GM19463 (cell line): ENCODE results near the gene TBC1D32.
A peak's percentile ranks its signal among the peaks of the same experiment; 100 is the strongest.
"Not testable (repeated sequence)": the region's sequence is repeated elsewhere in the genome, so short reads cannot be mapped to it uniquely, and the experiment has no call there.

Experiments
- ATAC-seq: cut with Tn5 transposase; IDR thresholded peaks from one replicate; pipeline ENCODE4 v1.9.1; 2021; ENCODE audit warnings: mild to moderate bottlenecking, moderate library complexity; ENCODE audit not compliant: unreplicated experiment

Gene TBC1D32

DNA sequence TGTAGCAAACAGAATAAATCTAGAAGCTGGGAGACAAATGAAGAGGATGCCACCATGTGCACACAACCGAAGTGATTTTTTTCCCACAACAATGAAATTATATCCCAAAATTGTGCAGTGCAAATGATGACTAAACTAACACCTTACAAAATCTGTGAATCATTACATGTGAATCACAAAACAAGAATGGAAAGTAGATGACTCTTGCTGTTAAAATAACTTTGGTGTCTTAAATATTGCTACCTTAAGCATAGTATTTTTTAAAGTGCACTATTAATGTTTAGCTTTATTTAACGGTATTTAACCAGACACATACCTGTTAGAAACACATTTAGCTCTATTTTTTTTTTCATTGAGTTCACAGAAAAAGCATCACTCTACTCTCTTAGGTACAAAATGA, 190.8 kb downstream of the TBC1D32 start:
- ATAC-seq: no peak

DNA sequence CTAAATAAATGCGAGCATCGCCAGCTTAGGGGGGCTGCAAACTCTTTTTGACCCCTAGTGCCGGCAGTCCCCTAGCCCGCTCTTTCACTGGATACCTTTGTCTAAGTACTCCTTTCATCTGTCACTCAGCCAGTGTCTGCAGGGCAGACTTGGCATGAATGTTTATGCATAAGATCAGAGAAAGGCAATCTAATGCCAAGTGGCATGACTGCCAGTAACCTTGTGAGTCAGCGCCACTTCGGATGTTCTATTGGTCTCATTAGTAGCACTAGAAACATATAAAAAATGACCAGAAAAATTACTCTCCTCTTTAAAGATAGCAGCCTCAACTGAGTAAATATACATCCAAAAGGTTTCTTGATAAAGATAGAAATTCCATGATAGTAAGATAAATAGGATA, 192.2 kb downstream of the TBC1D32 start:
- ATAC-seq: no peak

DNA sequence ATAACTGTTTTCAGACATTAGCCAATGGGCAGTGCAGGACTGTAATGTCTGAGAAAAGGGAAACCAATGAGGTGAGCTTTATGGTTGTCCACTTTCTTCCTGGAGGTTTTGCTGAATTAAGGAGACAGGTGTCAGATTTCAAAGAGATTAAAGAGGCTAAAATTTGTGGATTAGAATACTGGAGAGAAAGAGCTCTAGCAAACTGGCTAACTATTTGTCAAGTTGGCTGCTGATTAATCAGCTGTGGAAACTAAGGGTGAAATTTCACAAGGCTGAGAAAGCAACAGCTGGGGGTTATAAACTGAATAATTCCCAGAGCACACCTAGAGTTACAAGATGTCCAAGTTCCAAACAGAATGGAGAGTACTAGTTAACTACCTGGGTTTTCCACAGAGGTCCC, 198.9 kb downstream of the TBC1D32 start:
- ATAC-seq: no peak

DNA sequence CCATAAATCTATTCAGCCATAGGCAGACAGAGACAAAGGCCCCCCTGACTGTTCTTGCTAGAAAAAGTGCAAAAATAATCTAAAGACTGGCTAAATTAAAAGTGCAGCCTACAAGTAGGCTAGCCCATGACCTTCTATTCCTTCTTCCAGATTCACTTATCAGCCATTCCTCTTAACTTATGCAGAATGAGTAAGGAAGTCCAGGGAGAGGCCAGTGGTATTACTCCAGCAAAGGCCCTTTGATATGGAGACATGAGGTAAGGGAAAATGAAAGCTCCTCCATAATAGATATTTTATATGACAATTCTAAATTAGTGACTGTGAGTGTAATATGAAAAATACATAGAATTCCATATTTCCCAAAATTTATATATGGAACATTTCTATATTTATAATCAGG, 199.4 kb downstream of the TBC1D32 start:
- ATAC-seq: no peak

DNA sequence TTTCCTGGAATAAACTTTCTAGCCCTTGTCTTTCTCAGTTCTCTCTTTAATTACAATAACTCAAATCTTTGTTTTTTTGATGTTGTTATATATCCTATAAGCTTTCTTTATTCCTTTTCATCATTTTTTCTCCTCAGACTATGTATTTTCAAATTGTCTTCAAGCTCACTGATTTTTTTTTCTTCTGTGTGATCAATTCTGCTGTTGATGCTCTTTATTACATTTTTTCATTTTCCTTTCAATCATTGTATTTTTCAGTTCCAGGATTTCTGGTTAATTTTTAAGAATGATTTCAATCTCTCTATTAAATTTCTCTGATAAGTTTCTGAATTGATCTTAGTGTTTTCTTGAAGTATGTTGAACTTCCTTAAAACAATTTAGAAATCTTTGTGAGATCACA, 209.7 kb downstream of the TBC1D32 start:
- no peak for ATAC-seq

DNA sequence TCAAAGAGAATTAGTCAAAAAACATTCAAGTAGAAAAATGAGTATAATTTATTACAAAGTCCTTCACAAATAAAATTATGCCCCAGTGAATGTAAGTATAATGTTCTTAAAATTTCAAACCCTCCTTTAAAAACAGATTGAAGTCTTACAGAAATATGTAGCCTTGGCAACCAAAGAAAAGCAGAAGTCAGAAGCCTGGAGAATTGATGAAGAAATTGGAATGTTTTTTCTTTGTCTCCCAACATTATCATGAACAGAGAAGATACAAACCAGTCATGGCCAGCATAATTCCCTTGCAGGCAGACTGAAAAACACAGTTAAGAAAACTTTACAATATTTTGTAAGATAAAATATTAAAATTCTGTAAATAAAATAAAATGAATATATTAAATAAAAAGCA, 221.9 kb downstream of the TBC1D32 start:
- ATAC-seq: no peak

DNA sequence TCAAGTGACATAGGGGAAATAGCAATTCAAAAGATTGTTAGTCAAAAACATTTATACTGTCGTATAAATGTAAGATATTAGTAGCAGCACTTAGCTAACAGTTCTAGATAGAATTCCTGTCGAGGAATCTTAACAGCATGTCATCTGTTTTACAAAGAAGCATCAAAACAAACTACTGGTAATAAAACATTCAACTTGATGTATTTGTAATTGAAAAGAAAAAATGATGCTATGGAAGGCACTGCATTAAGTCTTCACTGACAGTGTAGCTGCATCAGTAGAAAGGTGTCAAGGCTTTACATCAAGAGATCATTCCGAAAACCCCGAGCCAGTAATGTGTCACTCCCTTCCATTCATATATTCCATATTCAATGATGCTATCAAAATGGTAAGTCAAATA, 223.5 kb downstream of the TBC1D32 start:
- ATAC-seq: no peak

DNA sequence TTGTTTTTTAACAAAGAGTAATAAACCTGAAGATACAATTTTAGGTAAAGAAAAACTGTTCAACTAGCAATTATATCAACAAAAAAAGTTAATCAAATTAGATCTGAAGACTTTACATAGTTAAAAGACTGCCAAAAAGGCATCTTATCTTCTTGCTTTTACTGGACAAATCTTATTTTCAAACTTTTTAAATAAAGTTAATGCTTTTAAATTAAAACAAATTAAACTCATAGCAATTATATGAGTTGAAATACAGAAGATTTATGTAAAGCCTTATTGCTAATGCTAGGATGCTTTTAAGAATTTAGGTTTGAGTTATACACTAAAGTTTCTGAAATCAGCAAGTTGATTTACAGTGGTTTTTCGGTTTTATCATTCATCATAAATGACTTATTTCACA, 227.3 kb downstream of the TBC1D32 start:
- no peak for ATAC-seq

DNA sequence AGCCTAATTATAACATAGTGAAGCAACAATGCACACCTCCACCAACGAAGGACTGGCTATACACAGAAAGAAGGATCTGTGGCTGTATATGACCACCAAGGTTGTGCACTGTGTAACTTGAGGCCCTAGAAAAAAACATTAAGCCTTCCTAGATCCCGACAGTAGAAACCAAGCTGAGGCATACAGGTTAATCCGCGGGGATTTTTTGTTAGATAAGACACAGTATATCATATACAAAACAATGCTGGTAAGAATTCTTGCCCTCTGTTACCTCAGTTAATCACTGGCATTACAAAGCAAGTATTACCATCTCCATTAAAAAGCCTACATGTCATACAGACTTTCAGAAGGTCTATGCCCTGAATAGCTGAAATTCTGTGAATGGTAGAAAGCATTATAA, 228.8 kb downstream of the TBC1D32 start:
- ATAC-seq: no peak

DNA sequence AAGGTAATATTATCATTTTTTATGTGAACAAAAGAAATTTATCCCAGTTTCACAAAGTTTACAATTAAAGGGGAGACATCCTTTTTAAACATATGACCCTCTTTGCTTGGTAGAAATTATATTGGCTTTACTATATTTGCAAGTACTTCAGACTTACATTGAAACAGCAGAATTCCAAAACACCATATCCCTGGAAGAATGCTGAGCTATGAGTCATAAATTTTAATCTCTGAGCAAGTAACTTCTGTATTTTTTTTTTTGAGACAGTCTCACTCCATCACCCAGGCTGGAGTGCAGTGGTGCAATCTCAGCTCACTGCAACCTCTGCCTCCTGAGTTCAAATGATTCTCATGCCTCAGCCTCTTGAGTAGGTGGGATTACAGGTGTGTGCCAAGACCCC, 240.4 kb downstream of the TBC1D32 start:
- ATAC-seq: no peak

DNA sequence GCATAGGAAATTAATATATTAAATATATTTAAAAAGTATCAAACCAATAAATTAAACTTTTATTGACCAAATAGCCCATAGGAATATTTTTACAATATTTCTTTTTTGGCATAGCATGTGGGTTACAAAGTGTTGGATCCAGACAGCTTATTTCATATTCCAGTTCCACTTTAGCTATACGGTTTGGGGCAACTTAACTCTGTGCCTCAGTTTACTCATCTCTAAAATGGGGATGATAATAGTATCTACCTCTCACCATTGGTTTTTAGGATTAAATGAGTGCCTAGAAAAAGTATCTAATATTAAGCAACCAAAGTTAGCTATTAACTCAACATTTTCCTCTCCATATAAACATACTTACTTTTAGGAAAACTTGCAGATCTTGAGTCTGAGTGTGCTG, 243.8 kb downstream of the TBC1D32 start:
- ATAC-seq: no peak

DNA sequence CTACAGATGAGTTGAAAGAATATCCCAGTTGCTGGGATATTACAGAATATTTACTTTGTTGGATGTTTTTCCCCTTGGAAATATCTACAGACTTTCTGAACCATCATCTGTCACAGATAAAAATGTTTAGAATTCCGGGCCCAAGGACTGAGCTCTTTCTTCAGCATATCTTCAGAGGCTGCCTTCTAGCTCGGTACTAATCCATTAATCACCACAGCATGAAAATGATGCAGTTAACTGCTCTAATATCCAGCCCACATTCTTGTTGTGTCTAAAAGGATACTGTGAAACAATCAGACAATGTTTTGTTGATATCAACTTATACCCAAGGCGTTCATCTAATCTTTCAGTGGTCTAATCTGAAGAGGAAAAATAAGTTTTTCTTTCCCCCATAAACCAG, 247.4 kb downstream of the TBC1D32 start:
- no peak for ATAC-seq

DNA sequence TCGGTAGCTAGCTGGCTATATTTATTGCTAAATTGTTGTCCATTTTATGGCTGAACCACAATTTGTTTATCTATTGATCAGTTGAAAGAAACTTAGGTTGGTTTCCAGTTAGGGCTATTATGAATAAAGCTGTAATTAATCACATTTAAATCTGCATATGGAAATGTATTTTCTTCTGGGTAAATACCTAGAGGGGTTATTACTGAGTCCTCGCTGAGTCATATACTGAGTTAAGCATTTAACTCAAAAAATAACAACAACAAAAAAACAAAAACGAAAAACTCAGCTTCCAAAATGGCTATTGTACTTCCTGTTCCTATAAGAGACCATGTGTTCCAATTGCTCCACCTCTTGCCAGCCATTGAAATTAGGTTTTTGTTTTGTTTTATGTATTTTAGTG, 258.2 kb downstream of the TBC1D32 start:
- ATAC-seq: no peak

DNA sequence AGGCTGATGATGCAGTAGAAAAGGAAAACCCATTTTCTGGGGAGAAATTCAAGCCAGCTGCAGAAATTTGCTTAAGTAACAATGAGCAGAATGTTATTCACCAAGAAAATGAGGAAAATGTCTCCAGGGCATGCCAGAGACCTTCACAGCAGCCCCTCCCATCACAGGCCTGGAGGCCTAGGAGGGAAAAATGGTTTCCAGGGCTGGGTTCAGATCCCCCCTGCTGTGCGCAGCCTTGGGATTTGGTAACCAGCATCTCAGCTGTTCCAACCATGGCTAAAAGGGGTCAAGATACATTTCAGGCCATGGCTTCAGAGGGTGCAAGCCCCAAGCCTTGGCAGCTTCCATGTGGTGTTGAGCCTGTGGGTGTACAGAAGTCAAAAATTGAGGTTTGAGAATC, 265.5 kb downstream of the TBC1D32 start:
- ATAC-seq: not testable (repeated sequence)

DNA sequence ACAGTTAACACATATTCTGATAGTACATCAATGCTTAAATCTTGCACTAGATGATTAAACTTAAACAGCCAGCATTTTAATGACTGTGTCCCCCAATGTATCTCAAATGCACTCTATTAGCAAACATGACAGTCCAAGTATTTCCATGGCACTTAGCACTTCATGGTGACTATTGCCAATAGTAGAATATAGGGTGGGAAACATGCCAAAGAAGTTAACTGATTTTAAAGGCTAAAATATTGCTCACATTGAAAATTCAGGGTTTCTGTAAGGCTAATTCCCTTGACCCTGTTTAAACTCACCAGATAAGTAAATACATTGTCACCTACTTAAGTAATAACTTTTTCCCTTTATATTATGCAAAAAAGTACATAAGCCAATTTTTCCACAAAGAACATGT, 266.9 kb downstream of the TBC1D32 start:
- ATAC-seq: no peak

DNA sequence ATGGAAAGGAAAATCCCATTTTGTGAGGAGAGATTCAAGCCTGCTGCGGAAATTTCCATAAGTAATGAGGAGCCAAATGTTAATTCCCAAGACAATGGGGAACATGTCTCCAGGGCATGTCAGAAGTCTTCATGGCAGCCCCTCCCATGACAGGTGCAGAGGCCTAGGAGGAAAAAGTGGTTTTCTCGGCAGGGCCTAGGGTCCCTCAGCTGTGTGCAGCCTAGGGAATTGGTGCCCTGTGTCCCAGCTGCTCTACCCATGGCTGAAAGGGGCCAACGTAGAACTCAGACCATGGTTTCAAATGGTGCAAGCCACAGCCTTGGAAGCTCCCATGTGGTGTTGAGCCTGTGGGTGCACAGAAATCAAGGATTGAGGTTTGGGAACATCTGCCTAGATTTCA, 269.9 kb downstream of the TBC1D32 start:
- no peak for ATAC-seq

DNA sequence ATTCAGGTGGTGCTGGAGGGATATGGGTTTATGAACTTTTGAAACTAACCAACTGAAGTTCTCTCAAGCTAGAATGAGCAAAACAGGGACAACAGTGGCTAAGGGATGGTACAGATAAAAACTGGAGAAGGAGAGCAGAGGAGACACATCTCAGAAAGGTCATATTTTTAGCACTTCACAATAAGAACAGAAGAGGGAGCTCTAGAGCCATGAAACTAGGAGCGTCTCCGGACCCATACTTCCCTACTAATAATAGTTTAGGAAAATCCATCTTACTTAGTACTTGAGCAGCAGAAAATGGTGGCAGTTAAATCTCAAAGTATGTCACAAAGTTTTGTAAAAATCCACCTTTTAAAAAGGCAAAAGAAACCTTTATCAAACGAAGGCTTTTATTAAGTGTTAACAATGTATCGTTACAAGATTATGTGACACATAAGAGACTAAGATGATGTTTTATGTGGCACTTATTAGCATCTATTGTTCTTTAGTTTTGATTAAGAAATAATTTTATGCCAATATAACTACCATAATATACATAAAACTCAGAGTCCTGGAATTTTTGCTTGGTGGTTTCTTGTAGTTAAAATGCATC, 278.6 kb downstream of the TBC1D32 start:
- peak; percentile 83 for ATAC-seq

DNA sequence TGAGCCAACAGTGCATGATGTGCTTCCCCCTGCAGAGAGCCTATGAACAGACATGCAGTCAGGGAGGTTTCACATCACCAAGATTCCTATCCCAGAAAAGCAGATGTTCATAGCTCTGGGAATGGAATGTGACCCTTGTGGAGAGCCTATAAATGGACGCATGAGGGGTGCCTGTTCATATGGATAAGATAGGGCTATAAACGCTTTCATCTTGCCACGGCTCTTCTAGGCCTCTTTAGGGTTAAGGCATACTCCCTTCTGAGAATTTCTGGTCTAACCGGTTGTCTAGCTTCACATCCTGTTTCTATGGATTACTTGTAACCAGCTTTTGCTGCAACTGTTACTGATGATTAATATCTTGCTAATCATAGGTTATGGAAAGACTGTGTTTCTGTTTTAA, 285.7 kb downstream of the TBC1D32 start:
- ATAC-seq: not testable (repeated sequence)

DNA sequence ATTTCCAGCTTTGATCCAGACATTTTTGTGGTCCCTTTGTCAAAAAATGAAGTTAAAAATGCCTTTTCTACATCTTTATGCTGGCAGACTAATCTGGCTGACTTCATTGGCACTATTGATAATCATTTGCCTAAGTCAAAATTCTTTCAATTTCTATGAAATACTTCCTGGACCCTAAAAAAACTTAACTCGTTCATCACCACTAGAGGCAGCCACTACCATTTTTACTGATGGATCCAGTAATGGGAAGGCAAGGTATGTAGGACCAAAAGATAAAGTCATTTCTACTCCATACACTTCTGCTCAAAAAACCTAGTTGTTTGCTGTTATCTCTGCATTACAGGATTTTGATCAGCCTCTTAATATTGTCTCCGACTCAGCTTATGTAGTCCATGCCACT, 289.4 kb downstream of the TBC1D32 start:
- ATAC-seq: not testable (repeated sequence)

DNA sequence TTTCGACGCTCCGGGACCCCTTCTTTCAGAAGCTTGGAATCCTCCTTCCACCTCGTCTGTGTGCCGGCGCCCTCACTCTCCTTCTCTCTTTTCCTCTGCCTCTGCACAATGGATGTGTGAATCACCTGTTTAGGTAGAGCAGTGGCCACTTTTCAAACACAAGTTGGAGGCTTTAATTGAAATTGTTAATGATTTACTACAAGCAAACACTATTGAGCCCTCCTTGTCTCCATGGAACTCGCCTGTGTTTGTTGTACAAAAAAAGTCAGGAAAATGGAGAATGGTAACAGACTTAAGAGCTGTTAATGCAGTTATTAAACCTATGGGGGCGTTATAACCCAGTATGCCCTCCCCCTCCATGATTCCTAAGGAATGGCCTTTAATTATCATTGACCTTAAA, 290.6 kb downstream of the TBC1D32 start:
- ATAC-seq: not testable (repeated sequence)

DNA sequence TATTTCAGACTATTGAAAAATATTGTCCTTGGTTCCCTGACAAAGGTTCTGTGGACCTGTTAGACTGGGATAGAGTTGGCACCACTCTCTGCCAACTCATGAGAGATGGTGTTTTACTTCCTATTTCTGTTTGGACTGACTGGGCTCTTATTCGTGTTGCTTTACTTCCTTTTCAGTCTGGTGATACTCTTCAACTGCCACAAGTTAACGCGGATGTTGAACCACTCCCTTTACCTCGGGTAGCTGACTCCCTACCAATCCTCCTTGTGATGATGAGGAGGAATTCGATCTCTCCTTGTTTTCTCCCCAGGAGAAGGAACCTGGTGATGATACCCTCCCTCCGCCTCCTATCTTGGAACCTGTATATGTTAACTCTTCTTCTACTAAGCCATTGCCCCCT, 291.1 kb downstream of the TBC1D32 start:
- not testable (repeated sequence) for ATAC-seq

DNA sequence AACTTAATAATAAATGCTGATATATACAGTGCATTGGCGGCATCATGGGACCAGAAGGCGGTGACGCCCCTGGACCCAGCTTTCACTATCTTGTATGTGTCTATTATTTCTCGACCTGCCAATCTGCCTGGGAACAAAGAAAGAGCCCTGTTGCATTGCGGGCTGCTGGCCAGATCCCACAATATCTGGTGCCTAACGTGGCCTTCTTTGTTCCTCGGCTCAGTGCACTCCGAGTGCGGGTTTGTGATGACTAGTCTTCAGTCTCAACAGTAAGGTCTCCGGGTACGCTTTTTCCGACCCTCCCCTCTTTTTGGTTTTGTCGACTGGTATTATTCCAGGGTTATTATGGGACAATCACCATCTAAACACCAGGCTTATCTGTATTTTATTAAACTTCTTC, 291.5 kb downstream of the TBC1D32 start:
- no peak for ATAC-seq

DNA sequence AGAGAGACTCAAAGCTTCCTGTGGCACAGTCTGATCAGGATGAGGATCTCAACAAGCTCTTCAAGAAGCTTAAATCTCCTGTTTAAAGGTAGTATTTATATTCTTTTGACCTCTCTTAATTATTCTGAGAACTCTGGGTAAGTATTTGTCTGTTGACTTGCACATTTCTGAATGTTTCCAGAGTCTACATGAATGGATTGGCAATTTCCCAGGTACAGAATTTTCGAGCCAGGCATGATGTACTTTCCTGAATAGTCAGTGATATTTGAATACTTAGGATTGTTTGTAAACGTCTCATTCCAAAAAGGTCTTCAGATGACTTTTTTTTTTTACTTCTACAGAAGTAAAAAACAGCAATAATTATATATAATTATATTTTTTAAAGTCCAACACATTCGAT, 293.4 kb downstream of the TBC1D32 start:
- ATAC-seq: no peak

DNA sequence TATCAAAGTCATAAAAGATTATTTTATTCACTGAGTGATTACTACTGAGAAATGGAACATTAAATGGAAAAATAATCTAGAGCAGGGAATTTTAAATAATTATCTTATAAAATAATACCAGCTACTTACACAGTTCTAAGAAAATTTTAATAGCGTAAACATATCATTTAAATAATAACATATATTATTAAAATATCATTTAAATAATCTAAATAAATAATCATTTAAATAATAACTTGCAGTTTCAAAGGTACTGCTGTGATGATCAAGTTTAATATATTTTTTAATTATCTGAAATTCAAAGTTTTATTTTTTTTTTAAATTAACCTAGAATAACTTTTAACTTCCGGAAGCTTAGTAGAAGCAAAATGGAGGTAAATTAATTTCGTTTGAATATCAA, 301.2 kb downstream of the TBC1D32 start:
- ATAC-seq: no peak
